Peyer's patch (tissue), 4 donors: ENCODE measurements around the gene COG5.

Source experiments
- CTCF ChIP-seq, 6 experiments: fragments of 450-650 bp in 4 of 6; fragments of 200-600 bp in 2 of 6; sonication (generic) in 1 of 6; IDR thresholded peaks; one replicate each; pipeline ENCODE4 v1.5.1; 2017 to 2019; ENCODE audit warnings: antibody characterized with exemption in 6 of 6, mild to moderate bottlenecking in 3 of 6, moderate library complexity in 1 of 6
- POLR2A ChIP-seq, 2 donors: fragments of 450-650 bp; IDR thresholded peaks; one replicate each; pipeline ENCODE4 v1.5.1; 2017; ENCODE audit warnings: antibody characterized with exemption in 2 of 2, mild to moderate bottlenecking in 2 of 2, moderate library complexity in 2 of 2

DNA sequence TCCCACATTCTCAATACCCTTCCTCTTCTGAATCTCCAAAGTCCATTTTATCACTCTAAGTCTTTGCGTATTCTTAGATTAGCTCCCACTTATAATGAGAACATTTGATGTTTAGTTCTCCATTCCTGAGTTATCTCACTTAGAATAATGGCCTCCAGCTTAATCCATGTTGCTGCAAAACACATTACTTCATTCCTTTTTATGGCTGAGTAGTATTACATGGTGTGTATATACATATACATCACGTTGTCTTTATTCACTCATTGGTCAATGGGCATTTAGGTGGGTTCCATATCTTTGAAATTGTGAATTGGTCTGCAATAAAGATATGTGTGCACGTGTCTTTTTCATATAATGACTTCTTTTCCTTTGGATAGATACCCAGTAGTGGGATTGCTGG is 61.6 kb downstream of the COG5 start:
- TF ChIP-seq CTCF (IDR thresholded peaks at IDR 0.05): no peak
- no peak for TF ChIP-seq POLR2A (IDR thresholded peaks at IDR 0.05)
